GM18520 (cell line): ENCODE measurements around the gene NCKIPSD.
A peak's percentile ranks its signal among the peaks of the same experiment; 100 is the strongest.
"Not testable (repeated sequence)": the region's sequence is repeated elsewhere in the genome, so short reads cannot be mapped to it uniquely, and the experiment has no call there.

ENCODE experiments used
- ATAC-seq: cut with Tn5 transposase; IDR thresholded peaks from one replicate; pipeline ENCODE4 v1.9.1; 2021; ENCODE audit not compliant: unreplicated experiment

NCKIPSD gene

DNA sequence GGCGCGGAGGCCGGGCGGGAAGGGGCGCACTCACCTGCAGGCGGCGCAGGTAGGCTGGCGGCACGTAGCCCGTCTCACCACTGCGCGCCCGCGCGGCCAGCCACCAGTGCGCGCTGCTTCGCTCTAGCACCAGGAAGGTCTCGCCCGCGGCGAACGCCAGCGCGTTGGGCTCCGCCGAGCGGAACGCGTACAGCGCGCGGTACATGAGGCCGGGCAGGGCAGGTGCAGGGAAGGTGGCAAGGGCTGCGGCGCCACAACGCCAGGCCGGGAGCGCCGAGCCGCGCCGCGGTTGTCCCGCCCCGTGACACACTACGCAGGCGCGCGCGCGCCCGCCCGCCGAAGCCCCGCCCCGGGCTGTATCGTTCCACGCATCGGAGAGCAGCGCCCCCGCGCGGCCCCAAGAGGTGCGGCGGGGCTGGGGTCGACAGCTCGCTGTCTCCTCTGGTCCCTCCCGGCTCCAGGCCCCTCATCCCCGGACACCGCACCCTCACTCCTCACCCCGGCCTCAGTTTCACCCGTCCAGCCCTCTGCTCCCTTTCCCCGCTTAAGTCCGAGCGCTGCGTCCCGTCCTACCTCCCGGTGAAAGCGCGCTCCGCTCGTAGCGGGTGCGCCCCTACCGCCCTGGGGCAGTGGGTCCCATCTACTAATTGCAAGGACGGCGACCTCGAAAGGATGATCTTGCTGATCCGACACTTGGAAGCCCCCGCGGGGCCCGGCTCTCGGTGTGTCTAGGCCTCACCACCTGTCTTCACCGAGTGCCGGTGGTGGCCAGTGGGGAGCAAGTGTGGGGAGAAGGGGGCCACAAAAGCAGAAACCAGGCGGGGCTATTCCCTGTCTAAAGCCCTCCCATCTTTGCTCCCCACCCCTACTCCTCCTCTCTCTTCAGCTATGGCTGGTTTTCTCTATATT, at the start of gene NCKIPSD:
Gene NCKIPSD, minus strand, starts transcription at position 313 of the 909 bp plus-strand sequence. Its CDS starts 108 bp downstream, at position 205.
- peak; percentile 74 for ATAC-seq

DNA sequence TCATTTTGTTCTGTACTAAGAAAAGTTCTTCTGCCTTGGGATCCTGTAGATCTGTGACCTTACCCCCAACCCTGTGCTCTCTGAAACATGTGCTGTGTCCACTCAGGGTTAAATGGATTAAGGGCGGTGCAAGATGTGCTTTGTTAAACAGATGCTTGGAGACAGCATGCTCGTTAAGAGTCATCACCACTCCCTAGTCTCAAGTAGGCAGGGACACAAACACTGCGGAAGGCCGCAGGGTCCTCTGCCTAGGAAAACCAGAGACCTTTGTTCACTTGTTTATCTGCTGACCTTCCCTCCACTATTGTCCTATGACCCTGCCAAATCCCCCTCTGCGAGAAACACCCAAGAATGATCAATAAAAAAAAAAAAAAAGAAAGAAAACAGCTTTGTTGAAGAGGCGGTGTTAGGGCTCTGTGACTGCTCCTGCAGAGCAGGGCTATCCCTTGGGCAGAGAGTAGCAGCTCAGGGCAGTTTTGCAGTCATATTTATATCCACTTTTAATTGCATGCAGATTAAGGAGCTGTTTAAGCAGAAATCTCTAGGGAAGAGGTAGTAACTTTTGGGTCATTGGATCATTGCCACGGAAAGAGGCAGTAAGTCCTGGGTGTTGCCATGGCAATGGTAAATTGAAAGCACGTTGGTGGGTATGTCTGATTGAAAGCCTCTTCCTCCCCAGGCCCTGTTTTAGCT, 49.5 kb upstream of the NCKIPSD start:
- ATAC-seq = not testable (repeated sequence)

DNA sequence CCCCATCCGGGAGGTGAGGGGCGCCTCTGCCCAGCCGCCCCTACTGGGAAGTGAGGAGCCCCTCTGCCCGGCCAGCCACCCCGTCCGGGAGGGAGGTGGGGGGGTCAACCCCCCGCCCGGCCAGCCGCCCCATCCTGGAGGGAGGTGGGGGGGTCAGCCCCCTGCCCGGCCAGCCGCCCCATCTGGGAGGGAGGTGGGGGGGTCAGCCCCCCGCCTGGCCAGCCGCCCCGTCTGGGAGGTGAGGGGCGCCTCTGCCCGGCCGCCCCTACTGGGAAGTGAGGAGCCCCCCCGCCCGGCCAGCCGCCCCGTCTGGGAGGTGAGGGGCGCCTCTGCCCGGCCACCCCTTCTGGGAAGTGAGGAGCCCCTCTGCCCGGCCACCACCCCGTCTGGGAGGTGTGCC, 48.8 kb upstream of the NCKIPSD start:
- not testable (repeated sequence) for ATAC-seq

DNA sequence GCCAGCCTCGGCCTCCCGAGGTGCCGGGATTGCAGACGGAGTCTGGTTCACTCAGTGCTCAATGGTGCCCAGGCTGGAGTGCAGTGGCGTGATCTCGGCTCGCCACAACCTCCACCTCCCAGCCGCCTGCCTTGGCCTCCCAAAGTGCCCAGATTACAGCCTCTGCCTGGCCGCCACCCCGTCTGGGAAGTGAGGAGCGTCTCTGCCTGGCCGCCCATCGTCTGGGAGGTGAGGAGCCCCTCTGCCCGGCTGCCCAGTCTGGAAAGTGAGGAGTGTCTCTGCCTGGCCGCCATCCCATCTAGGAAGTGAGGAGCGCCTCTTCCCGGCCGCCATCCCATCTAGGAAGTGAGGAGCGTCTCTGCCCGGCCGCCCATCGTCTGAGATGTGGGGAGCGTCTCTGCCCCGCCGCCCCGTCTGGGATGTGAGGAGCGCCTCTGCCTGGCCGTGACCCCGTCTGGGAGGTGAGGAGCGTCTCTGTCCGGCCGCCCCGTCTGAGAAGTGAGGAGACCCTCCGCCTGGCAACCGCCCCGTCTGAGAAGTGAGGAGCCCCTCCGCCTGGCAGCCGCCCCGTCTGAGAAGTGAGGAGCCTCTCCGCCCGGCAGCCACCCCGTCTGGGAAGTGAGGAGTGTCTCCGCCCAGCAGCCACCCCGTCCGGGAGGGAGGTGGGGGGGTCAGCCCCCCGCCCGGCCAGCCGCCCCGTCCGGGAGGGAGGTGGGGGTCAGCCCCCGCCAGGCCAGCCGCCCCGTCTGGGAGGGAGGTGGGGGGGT, 48.2 kb upstream of the NCKIPSD start:
- not testable (repeated sequence) for ATAC-seq

DNA sequence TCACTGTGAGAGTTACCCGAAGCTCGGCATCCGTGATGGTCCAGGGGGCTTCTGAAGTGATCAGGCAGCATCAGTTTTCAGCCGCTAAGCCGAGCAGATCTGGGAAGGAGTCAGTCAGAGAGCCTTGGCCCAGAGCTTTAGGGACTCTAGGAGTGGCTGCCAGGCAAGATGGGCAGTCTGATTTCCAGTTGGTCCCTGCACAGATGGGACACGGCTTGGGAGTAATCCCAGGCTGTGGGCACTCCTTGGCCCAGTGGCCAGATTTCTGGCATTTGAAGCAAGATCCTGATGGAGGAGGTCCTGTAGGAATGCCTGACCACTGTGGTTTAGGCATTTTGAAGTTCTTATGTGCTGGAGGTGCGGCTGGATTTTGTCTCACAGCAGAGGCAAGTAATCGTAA, 41.8 kb upstream of the NCKIPSD start:
- ATAC-seq = no peak

DNA sequence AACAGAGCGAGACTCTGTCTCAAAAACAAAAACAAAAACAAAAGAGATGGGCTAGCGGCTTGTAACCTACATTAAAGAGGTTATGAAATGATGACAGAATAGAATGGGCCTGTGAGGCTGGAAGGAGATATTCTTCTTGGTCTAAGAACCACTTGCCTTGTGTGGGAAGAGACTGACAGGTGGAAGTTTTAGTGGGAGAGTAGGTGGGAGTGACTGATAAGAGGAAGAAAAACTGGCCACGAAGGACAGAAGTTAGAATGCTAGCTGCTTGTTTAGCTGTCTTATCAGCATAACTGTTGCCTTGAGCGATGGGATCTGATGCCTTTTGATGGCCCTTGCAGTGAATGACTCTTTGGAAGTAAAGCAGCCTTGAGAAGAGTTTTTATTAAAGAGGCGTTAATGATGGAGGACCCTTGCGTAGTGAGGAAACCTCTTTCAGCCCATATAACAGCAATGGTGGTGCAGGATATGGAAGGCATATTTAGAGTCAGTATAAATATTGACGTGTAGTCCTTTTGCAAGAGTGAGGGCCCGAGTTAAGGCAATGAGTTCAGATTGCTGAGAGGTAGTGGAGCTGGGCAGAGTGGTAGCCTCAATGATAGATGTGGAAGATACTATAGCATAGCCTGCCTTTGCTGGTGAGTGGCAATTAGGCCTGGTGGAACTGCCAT, 39.6 kb upstream of the NCKIPSD start:
- ATAC-seq = not testable (repeated sequence)

DNA sequence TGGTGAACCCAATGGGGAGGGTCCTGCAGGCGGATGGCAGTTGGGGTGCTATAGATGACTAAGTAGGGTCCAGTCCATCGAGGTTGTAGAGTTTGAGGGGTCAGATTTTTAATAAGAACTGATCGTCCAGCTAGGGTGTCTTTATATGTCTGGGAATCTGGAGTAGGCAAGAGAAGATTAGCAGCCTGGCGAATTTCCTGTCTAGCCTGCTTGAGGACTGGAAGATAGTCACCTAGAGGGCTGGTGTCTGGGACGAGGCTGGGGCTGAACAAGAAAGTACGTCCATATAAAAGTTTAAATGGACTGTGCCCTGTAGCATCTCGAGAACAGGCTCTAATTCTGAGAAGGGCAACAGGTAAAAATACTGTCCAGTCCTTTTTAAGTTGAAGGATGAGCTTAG, 38.0 kb upstream of the NCKIPSD start:
- no peak for ATAC-seq

DNA sequence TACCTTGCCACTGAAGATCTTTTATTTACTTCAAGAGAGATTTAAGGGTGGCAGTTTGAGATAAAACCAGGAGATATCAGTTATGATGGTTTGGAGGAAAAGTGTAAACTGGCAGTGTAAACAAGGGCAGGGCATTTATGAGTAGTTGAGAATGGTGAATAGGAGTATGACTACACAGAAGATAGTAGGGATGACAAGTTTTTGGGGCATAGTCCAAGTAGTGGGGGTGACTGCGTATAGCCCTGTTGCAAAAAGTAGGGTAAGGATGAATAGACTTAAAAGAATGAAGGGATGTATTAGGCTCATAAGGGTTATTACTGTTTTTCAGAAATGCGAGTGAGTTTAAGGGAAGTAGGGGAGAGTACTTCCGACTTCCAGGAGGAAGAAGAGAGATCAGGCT, 37.6 kb upstream of the NCKIPSD start:
- not testable (repeated sequence) for ATAC-seq

DNA sequence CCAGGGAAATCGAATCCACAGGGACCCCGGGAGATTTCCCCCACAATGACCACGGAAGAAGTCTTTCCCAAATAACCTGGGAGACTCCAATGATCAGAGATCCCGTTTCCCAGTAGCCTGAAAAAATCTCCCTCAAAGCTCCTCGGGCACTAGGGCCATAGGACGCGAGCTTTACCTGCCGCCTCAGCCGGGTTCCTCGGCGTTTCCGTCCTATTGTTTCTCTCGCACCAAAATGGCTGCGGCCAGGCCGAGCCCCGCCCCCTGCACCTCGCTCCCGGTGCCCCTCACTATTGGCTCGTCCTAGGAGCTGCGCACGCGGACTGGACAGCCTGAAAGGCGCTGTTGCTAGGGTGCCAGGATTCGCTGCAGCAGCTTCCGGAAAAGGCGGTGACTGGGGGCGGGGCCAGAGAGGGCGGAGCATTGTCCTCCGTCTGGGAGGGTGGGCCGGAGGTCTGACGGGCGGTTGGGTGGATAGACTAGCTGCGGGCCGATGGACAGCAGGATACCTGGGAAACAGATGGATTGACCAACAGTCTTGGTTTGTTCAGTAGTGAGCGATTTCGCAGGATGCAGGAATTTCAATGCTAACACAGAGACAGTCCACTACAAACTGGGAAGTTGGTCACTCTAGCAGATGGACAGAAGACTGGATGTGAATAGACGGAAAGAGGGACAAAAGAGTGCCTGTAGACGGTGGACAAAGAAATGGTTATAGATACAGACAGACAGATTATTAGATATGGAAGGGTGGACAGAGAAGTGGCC, 31.4 kb upstream of the NCKIPSD start, which contains the start of gene IP6K2:
Gene IP6K2, minus strand, starts transcription at position 240 of the 765 bp plus-strand sequence. CDS start 21,930 bp downstream, outside the sequence.
- ATAC-seq = peak; percentile 96

DNA sequence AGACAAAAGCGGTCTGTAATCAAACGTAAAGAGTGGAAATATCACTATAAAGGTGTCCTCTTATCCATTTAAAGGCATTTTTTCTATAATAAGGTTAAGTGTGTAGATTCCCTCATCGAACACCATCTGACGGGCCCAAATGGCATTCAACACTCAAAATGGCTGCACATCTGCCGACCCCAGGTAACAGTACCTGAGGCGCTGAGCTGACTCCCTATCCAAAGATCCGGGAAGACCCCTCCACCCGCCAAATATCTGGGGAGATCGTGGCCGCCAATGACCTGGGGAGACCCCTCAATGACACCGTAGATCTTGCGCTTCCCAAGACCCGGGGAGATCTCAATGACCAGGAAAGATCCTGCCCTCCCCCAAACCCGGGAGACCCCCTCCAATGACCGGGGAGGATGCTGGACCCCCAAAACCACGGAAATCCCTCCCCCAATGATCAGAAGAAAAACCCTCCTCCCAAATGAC, 30.8 kb upstream of the NCKIPSD start:
- no peak for ATAC-seq

DNA sequence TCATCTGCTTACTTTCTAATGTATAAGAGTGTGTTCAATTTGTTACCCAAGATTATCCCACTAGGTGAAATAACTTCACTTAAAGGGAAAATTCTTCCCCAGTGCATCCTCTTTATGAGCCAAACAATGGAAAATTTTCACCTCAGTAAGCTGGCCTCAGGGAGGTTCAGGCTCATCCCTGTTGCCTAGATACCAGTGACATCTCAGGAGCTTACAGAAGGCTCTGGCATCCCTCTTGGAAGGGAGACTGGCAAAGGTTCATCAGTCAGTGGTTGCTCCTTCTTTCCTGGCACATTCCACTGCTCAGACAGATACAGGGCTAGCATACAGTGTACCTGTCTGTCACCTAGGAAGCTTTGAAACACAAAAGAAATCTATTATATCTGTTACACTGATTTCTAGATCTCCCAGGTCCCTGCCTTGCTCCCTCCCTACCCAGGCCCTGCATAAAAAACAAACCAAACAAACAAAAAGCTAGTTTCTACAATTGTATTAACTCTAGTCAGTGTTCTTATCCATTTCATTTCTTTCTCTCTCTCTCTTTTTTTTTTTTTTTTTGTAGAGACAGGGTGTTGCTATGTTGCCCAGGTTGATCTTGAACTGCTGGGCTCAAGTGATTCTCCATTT, 29.6 kb upstream of the NCKIPSD start:
- no peak for ATAC-seq

DNA sequence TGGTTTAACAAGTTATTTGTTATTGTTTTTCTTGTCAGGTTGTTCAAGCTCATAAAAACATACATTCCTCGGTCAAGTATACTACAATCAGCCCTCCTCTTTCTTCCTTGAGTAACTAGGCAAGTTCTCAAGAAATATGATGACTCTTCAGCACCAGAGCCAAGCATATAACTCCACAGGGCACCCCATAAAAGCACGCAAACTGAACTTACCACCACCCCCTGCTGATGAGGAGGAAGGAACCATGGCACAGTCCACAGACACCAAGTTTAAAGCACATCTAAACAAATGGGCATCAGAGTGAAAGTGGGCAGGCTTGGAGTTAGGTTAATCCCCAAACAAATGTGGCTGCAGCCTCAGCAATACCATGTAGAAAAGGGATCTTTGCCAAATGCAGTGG, 26.0 kb upstream of the NCKIPSD start:
- no peak for ATAC-seq

DNA sequence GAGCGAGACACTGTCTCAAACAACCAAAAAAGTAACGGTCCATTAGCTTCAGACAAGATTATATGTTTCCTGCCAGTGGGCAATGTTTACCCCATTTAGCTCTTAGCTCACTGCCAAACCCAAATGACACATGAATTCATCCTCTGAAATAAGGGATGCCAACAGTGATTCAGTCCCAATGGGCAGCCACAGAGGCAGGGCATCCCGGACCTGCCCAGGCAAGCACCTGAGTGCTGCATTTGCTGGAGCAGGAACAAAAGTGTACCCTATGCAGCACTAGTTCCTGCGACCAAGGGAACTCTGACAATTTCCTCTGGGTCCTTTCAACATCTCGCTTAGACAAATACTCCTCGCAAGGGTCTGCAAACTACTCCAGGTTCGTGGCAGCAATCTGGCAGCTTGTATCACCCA, 23.3 kb upstream of the NCKIPSD start:
- ATAC-seq = no peak

DNA sequence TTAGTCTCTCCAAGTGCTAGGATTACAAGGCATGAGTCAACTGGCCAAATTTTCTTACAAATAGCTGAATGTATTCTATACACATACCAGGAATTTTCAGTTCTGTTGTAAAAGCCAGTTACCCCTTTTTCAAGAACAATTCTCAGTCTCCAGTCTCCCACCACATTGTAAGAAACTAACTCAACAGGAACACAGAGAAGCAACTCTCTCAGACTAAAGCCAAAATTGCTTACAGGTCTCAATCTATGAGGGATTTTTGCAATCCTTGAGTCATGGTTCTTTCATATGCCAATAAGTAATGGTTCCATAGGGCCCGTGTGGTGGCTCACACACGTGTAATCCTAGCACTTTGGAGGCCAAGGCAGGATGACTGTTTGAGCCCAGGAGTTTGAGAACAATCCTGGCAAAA, 22.8 kb upstream of the NCKIPSD start:
- ATAC-seq = no peak

DNA sequence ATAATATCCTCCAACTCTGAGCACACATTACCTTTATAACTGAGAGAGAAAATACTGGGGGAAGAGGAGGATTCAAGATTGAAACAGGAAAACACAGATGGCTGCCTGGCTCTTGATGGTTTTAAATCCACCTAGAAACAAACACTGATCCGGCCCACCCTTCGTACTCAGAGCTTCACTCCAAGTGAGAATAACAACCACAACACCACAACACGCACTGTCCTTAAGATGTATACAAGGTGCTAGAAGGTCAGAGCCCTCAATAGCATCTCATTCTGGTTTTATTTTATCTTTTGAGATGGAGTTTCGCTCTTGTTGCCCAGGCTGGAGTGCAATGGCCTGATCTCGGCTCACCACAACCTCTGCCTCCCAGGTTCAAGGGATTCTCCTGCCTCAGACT, 21.4 kb upstream of the NCKIPSD start:
- ATAC-seq = no peak

DNA sequence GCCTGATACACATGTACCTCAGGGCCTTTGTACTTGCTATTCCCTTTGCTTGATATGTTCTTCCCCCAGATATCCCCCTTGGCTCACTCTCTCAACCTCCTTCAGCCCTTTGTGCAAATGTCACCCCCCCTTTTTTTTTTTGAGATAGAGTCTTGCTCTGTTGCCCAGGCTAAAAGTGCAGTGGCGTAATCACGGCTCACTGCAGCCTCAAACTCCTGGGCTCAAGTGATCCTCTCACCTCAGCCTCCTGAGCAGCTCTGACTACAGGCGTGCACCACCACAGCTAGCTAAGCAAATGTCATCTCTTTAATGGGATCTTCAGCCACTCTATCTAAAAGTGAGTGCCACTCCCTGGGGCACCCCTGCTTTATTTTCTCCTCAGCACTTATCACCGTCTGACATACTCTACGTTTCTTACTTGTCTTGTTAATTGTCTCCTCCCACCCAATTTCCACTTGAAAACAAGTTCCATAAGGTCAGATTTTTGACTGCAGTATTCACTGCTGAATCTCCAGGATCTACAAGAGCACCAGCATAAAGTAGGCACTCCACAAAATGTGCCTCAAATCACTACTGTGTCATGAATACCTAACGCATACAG, 16.7 kb upstream of the NCKIPSD start:
- ATAC-seq = no peak

DNA sequence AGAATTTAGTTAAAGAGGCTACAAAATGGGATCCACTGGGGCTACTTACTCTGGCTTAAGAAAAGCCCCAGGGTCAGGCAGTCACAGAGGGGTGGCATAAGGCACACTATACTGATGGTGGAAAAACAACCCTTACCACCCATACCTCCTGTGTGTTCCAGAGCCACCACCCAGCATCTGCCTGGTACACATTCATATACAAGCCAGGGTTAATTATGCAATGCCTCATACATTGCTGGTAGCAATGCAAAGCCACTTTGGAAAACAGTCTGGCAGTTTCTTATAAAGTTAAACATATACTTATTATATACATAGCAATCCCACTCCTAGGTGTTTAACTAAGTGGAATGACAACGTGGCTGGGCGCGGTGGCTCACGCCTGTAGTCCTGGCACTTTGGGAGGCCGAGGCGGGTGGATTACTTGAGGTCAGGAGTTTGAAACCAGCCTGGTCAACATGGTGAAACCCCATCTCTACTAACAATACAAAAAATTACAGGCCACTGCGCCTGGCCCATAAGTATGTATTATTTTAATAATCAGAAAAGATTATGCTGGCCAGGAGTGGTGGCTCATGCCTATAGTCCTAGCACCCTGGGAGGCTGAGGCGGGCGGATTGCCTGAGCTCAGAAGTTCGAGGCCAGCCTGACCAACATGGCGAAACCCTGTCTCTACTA, 15.2 kb upstream of the NCKIPSD start:
- no peak for ATAC-seq

DNA sequence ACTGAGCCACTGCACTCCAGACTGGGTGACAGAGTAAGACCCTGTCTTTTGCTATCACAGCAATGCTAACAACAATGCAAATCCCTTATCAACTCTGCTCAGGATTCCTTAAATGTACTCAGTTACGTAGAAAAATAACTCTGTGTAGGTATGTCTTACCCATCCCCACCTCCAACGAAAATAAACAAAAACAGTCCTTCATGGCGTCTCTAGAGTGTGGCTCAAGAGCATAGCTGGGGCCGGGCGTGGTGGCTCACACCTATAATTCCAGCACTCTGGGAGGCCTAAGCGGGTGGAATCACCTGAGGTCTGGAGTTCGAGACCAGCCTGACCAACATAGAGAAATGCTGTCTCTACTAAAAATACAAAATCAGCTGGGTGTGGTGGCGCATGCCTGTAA, 13.2 kb upstream of the NCKIPSD start:
- ATAC-seq = no peak
